Caki2 (cell line): ENCODE measurements around the gene PIGU. TPM values are rescaled to one million over a fixed set of nuclear protein-coding genes. Genes with fewer than 3 reads are reported as not detected.
"Not testable (repeated sequence)": the region's sequence is repeated elsewhere in the genome, so short reads cannot be mapped to it uniquely, and the experiment has no call there.

Source experiments
- DNase-seq: peaks from one replicate; pipeline ENCODE4 v3.0.0-alpha.2; 2015; ENCODE audit warnings: low read depth
- in situ Hi-C: cut with HindIII; loops from 2 replicates; pipeline ENCODE4 v1.10.0; 2016; ENCODE audit warnings: low sequenced_read_pairs, low pct_unique_long_range_greater_than_20kb, mixed read lengths
- total RNA-seq: library from RNA; depleted of rRNA; stranded (reverse); fragments of >200 nt; shearing (Covaris generic); gene quantifications from 2 replicates; pipeline ENCODE4 v1.2.3, GENCODE V29; 2014; ENCODE audit warnings: low replicate concordance

The PIGU gene
- total RNA-seq, 1 experiment from 2014 or later = 33.8 TPM

- no peak for DNase-seq
- in situ Hi-C loops = no loop called here
These were observed 775 bp downstream of the PIGU start for GRCh38 chr20:34675993-34676641.

GRCh38 chr20:34675561-34675960, 1.3 kb downstream of the PIGU start:
- in situ Hi-C loops = no loop called here
- no peak for DNase-seq

GRCh38 chr20:34673412-34673811, 3.5 kb downstream of the PIGU start:
- DNase-seq = no peak
- in situ Hi-C loops = no loop called here

GRCh38 chr20:34669094-34669493, 7.8 kb downstream of the PIGU start:
- in situ Hi-C loops = no loop called here

GRCh38 chr20:34664751-34665150, 12.1 kb downstream of the PIGU start:
- in situ Hi-C loops, DNase-seq: not testable (repeated sequence)

More at GRCh38 chr20:34669094-34669493, 7.8 kb downstream of the PIGU start:
- DNase-seq = no peak

GRCh38 chr20:34663213-34663943, 13.5 kb downstream of the PIGU start:
- in situ Hi-C loops = no loop called here
- DNase-seq = no peak

GRCh38 chr20:34661811-34662210, 15.1 kb downstream of the PIGU start:
- in situ Hi-C loops = not testable (repeated sequence)
- DNase-seq = peak; percentile 29

GRCh38 chr20:34658654-34659053, 18.2 kb downstream of the PIGU start:
- DNase-seq, in situ Hi-C loops: not testable (repeated sequence)

GRCh38 chr20:34654207-34654744, 22.6 kb downstream of the PIGU start:
- DNase-seq = peak; percentile 16
- in situ Hi-C loops = no loop called here

GRCh38 chr20:34651200-34651599, 25.7 kb downstream of the PIGU start:
- no peak for DNase-seq
- in situ Hi-C loops = no loop called here

- in situ Hi-C loops = no loop called here
These were observed 29.2 kb downstream of the PIGU start for GRCh38 chr20:34647737-34648136.

GRCh38 chr20:34644951-34645350, 31.9 kb downstream of the PIGU start:
- no peak for DNase-seq
- in situ Hi-C loops = no loop called here

More at GRCh38 chr20:34647737-34648136, 29.2 kb downstream of the PIGU start:
- no peak for DNase-seq

GRCh38 chr20:34644345-34644744, 32.5 kb downstream of the PIGU start:
- in situ Hi-C loops = no loop called here
- no peak for DNase-seq

- in situ Hi-C loops = no loop called here
- DNase-seq = no peak
These were observed 33.0 kb downstream of the PIGU start for GRCh38 chr20:34643928-34644327.

- in situ Hi-C loops = no loop called here
- no peak for DNase-seq
These were observed 34.9 kb downstream of the PIGU start for GRCh38 chr20:34642009-34642408.

GRCh38 chr20:34639755-34640222, 37.1 kb downstream of the PIGU start:
- no peak for DNase-seq
- in situ Hi-C loops = no loop called here

GRCh38 chr20:34638532-34638931, 38.4 kb downstream of the PIGU start:
- in situ Hi-C loops = no loop called here
- DNase-seq = no peak

GRCh38 chr20:34638039-34638292, 38.9 kb downstream of the PIGU start:
- DNase-seq = no peak
- in situ Hi-C loops = no loop called here

- in situ Hi-C loops = no loop called here
- no peak for DNase-seq
These were observed 39.5 kb downstream of the PIGU start for GRCh38 chr20:34637245-34638038.
